Body of pancreas (tissue), 4 donors: ENCODE measurements around the gene FSTL1.

ENCODE experiments used
- CTCF ChIP-seq, 7 experiments: fragments of 450-650 bp in 4 of 7; fragments of 200-600 bp in 3 of 7; sonication (generic) in 3 of 7; IDR thresholded peaks; one replicate each; pipeline ENCODE4 v1.5.1; 2016 to 2019; ENCODE audit warnings: antibody characterized with exemption in 7 of 7
- POLR2A ChIP-seq, 3 donors: fragments of 450-650 bp; IDR thresholded peaks; one replicate each; pipeline ENCODE4 v1.6.1; 2016; ENCODE audit warnings: antibody characterized with exemption in 3 of 3, mild to moderate bottlenecking in 2 of 3

- TF ChIP-seq CTCF (IDR thresholded peaks at IDR 0.05) (no peak), POLR2A (IDR thresholded peaks at IDR 0.05) (no peak)
Observed at GRCh38 chr3:120355486-120355885, 95.3 kb downstream of the FSTL1 start.
